GM11168 (cell line): ENCODE results near the gene KCNA1.
"Not testable (repeated sequence)": the region's sequence is repeated elsewhere in the genome, so short reads cannot be mapped to it uniquely, and the experiment has no call there.

Experiments
- in situ Hi-C: fragments of 300-500 bp; cut with MboI; formaldehyde crosslinking; loops from one replicate; pipeline ENCODE4 v1.12.0; 2022; ENCODE audit warnings: low sequenced_read_pairs; ENCODE audit not compliant: unreplicated experiment

Gene KCNA1

DNA sequence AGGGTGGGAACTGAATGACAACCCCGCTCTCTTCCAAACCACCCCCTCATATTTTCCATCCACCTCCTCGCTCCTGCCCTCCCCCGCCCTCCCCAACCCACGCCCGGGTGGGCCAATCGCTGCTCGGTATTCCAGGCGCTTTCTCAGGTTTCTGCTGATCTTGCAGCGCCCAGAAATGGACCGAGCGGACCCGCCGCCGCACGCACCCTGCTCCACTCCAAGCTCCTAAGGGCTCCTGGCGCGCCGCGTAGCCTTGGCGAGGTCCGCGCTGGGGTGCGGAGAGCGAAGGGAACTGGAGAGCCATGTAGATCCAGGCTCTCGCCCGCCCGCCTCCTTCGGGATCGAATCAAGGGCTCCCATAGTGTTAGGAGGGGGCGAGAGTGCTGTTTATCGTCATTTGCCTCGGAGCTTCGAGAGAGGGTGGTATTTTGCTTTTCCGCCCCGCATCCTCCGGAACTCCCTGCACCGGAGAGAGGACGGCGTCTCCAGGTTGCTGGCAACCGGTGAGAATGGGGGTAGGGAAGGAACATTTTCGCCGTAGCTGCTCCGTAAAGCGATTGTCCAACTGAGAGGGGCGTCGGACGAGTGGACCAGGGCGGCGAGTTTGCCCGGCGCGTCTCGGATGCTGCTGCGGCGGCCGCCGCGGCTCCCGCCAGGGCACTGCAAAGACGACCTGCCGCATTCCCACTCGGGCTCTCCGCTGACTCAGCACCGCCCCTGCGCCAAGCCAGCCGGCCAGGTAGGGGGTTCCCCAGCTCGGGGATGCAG lies at the start of gene KCNA1:
Gene KCNA1 (plus strand): TSS at position 172 of the 768 bp plus-strand sequence. CDS start 1,474 bp downstream, outside the sequence.
- in situ Hi-C loops: no loop called here

- in situ Hi-C loops: loop anchor here (5.0 to 10.0 kb wide), 2 partner anchors 142 to 214 kb away; no protein-coding TSS in a partner anchor
These were observed 49.0 kb upstream of the KCNA1 start for GRCh38 chr12:4860741-4861140.

- in situ Hi-C loops: loop anchor here (5.0 to 10.0 kb wide), 2 partner anchors 139 to 212 kb away; no protein-coding TSS in a partner anchor
These were observed 46.9 kb upstream of the KCNA1 start for GRCh38 chr12:4862809-4863208.

DNA sequence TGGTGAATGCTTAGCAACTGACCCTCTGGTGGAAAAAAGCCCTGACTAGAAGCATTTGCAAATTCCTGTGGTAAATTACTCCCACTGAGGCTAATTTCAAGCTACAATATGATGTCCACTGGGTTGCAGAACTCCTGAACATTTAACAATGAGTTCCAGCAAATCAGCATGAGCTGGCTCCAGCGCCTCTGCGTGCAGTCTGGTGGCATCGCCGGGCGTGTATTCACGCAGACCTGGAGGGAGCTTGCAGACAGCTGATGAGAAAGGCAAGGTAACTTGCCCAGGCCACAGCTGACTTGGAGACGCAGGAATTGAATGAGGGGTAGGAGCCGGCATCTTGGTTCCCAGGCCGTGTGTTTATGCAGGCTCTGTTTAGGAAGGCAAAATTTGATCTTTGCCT lies 45.1 kb upstream of the KCNA1 start:
- in situ Hi-C loops: loop anchor here (5.0 to 10.0 kb wide), 2 partner anchors 138 to 210 kb away; no protein-coding TSS in a partner anchor

DNA sequence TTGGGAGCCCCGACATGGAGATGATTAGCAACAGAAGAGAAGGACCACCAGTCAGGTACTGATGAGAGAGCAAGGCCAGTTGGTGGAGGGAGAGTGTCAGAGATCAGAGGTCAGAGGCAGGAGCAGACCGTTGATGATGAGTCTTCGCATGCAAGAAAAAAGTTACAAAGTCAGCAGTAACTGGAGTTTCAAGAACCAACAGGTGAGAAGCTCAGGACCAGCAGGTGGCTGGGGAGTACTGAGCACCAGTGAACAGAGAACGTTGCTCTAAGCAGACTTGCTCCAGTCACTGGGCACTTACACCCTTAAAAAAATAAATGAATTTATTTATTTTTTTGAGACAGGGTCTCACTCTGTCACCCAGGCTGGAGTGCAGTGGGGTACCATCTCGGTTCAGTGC lies 44.5 kb upstream of the KCNA1 start:
- in situ Hi-C loops: loop anchor here (10.0 kb wide), 1 partner anchor 210 kb away; no protein-coding TSS in a partner anchor

DNA sequence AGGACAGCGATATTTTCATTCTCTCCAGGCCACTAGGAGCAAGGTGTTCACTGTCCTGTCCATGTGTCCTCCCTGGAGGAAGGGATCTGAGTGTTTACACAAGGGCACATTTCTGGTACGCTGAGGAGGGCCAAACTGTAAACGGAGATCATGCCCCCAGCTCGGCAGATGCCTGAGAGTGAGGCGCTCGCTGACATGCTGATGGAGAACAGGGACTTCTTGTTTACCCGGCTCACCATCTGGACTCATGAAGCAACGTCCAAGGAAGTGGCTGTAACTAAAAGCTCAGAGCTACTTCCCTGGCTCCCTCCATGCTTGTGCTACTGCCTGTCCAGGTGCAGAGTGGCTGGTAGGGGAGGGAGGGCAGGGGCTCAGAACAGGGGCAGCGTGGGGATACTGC lies 43.4 kb upstream of the KCNA1 start:
- in situ Hi-C loops: loop anchor here (10.0 kb wide), 1 partner anchor 209 kb away; no protein-coding TSS in a partner anchor

GRCh38 chr12:4867384-4867783 lies 42.3 kb upstream of the KCNA1 start:
- in situ Hi-C loops: loop anchor here (10.0 kb wide), 1 partner anchor 207 kb away; no protein-coding TSS in a partner anchor

DNA sequence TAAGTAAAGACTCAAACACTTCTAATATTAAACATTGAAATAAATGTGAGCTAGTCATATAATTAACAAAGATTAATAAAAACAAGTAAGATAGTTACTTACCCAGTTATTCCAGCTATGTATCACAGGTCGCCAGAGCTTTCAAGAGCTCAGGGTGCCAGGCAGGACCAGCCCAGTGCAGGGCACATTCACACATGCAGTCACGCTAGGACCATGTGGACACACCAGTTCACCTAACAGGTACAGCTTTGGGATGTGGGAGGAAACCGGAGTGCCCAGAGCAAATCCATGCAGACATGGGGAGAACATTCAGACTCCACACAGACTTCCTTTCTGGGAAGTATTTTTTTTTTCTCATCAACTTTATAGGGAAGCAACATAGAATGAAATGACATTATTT lies 39.3 kb upstream of the KCNA1 start:
- in situ Hi-C loops: no loop called here

DNA sequence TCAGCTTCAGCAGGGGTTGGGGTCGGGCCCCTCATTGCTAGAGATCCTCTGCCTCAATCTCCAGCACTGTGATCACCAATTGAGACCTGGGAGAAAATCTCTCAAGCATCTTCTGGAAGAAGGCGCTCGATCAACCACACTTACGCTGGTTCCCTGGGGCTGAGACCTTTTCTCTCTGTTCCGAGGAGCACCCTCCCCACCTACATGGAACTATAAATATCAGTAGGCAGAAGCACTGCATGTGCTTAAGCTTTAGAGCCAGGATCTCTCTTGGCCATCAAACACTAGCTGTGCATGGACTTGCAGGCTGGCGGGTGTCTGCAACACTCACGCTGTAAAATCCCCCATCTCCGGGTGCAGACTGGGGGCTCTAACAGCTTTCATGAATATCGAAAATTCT lies 38.2 kb upstream of the KCNA1 start:
- in situ Hi-C loops: no loop called here

DNA sequence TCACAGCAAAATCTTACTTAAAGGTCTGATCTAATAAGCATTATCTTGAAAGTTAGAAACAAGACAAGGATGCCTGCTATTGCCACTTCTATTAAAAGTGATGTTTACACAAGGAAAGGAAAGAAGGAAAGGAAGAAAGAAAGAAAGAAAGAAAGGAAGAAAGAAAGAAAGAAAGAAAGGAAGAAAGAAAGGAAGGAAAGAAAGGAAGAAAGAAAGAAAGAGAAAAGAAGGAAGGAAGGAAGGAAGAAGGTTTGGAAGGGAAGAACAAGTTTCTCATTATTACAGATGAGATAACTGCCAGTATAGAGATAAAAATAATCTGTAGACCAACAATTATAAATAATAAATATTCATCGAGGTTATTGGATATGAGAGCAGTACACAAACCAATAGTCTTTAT lies 35.8 kb upstream of the KCNA1 start:
- in situ Hi-C loops: no loop called here

DNA sequence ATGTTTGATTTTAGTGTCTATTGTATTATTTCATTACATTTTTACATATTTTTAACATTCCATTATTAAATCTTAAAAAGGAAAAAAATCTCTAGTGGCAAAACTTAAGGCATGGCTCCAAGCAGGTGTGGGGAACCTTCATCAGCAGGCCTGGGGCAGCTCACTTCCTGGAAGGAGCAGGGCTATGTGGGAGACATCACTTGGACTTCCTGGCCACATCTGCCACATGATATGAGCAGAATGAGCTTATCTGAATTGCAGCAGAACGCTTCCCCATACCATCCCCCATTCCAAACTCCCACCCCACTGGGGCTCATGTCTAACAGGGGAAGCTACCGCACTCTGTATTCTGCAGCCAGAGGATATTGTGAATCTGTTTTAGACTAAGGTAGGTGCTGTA lies 35.0 kb upstream of the KCNA1 start:
- in situ Hi-C loops: no loop called here

DNA sequence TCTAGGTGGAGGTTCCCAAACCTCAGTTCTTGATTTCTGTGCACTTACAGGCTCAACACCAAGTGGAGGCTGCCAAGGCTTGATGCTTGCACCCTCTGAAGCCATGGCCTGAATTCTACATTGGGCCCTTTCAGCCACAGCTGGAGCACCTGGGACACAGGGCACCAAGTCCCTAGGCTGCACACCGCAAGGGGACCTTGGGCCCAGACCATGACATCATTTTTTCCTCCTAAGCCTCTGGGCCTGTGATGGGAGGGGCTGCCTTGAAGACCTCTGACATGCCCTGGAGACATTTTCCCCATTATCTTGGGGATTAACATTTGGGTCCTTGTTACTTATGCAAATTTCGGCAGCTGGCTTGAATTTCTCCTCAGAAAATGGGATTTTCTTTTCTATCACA lies 30.2 kb upstream of the KCNA1 start:
- in situ Hi-C loops: not testable (repeated sequence)

DNA sequence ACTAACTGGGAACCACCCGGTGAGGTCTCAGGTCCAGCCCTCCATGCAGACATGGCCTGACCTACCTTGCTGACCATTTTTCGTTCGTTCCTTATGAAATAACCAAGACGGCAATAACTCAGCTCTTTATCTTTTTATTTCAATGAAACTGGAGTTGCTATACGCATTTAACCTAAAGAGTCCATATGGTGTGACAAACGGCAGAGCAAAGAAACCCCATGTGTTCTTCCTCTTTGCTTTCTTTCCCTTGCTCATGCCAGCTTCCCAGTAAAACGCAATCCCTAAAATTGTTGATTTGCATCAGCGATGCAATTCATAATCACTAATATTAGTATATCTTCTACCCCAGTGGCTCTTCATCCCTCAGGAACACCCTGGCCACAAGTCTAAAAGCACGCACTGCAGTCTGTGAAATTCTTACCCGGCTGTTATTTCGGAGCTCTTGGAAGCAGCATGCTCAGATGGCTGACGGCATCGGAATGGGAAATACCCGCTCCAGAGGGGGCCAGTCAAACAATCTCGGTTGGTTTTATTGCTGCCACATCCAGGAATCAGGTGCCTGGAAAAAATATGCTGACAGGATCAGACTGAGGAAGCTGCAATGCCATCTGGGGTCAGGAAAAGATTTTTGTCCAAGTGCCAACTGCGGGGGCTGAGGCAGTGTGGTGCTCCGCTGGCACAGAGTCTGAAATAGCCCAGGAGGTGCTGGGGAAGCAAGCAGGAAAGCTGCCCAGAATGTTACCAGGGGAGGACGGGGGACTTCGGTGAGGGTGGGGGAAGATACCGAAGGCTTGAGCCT lies 28.2 kb upstream of the KCNA1 start:
- in situ Hi-C loops: no loop called here

- in situ Hi-C loops: no loop called here
These were observed 17.8 kb upstream of the KCNA1 start for GRCh38 chr12:4891866-4892265.

DNA sequence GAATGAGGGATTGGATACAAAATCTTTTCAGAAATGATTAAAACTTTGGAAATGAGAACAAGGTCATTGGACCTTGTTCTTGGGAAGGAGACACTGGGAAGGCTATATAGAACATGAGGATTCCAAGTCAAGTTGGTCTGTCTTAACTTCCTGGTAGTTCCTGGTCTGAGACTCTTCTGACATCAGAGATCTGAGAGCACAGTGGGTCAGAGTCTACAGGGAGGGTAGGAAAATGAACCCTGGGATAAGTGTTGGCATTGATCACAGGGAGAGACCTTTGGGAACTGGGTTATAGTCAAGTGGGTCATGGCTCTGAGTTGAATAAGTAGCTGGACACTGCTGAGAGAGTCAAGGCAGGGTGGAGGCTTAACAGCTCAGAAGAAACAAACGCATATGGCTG lies 17.3 kb upstream of the KCNA1 start:
- in situ Hi-C loops: no loop called here

DNA sequence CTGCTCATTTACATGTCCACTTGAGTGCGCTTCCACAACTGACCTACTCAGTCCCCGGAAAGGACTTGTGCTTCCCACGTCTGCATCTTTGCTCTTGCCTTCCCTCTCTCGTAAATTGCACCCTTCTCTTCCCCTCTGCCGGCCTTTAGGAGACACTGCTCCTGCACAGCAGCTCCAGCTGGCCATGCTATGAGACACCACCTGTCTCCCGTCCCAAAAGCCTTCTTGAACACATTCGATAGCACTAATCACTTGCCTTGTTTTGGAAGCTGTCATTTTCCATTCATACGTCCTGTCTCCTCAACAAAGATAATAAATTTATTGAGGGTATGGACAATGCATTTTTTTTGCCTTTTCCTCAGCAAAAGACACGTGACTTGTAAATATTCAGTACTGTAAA lies 15.7 kb upstream of the KCNA1 start:
- in situ Hi-C loops: no loop called here

GRCh38 chr12:4899364-4899763 lies 10.3 kb upstream of the KCNA1 start:
- in situ Hi-C loops: no loop called here

DNA sequence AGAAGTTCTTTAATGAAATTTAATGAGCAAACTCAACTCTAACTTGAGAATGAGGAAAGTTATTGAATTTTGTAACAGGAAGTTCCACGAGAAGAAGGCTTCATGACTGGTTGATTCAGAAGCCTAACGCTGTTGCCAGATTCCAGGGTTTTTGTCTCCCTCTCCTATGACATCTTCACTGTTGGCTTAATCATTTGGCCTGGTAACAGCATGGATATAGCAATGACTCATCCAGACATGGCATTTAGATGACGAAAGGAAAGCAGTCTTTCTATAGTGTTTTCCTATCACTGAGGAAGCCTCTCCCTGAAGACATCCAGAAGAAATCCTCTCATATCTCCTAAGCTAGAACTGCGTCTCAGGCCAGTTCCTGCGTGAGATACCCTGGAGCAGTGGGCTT lies 9.4 kb upstream of the KCNA1 start:
- in situ Hi-C loops: no loop called here

DNA sequence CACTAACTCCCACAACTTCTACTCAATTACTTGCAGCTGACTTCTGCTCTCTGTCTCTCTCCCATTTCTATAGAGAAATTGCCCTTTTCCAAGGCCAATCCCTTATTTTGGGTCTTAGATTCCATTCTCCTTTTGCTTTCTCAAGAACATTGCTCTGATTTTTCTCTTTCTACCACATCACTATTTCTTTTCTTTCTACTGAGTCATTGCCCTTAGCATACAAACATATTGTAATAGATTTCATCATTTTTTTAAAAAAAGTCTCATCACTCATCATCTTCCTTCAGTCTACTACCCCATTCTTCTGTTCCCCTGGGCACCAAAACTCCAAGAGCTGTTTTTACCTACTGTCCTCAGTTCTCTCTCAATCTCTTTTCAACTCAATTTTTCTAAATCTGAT lies 4.4 kb upstream of the KCNA1 start:
- in situ Hi-C loops: no loop called here

GRCh38 chr12:4908684-4909409 lies 858 bp upstream of the KCNA1 start:
- in situ Hi-C loops: no loop called here

DNA sequence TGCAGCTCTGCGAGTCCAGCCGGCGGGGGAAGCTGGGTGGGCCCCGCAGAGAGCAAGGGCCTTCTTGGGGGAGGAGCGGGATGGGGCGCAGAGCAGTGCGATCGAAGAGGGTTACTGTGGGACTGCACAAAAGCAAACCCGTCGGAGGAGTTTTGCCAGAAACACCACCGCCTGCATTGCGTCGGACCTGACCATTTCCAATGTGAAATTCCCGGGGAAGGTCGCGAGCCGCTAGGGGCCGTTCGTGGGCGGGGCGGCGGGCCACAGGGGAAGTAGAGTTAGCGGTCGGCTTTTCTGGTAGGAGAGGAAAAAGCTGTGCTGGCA lies 333 bp upstream of the KCNA1 start:
- in situ Hi-C loops: no loop called here
